Esophagus squamous epithelium (tissue), 4 donors: ENCODE results near the gene DEDD.

Experiments used
- POLR2A ChIP-seq, 4 donors: fragments of 450-650 bp; IDR thresholded peaks; one replicate each; pipeline ENCODE4 v1.6.1; 2017; ENCODE audit warnings: antibody characterized with exemption in 4 of 4, mild to moderate bottlenecking in 4 of 4, moderate library complexity in 3 of 4
- TF ChIP-seq, protein P1 (sequence below), 6 experiments: fragments of 450-650 bp in 4 of 6; fragments of 200-600 bp in 2 of 6; sonication (generic) in 2 of 6; IDR thresholded peaks; one replicate each; pipeline ENCODE4 v1.5.1; 2016 to 2019; ENCODE audit warnings: antibody characterized with exemption in 6 of 6, mild to moderate bottlenecking in 4 of 6, moderate library complexity in 4 of 6

DNA sequence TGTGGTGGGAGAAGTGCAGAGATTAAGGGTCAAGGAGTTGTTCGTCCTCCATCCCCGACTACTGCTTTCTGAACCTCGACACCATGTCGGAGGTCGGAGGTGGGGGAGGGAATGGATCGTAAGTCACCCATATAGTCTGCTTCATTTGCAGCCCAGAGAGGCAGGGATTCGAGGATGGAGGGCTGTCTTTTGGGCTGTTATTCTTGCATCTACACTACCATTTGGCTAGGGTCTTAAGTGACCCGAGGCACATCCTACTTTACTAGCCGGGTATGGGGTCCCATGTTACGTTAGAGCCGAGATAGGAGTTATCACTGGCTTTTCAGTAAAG is 27.4 kb upstream of the DEDD start:
- TF ChIP-seq, protein P1, sequence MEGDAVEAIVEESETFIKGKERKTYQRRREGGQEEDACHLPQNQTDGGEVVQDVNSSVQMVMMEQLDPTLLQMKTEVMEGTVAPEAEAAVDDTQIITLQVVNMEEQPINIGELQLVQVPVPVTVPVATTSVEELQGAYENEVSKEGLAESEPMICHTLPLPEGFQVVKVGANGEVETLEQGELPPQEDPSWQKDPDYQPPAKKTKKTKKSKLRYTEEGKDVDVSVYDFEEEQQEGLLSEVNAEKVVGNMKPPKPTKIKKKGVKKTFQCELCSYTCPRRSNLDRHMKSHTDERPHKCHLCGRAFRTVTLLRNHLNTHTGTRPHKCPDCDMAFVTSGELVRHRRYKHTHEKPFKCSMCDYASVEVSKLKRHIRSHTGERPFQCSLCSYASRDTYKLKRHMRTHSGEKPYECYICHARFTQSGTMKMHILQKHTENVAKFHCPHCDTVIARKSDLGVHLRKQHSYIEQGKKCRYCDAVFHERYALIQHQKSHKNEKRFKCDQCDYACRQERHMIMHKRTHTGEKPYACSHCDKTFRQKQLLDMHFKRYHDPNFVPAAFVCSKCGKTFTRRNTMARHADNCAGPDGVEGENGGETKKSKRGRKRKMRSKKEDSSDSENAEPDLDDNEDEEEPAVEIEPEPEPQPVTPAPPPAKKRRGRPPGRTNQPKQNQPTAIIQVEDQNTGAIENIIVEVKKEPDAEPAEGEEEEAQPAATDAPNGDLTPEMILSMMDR (IDR thresholded peaks at IDR 0.05) = no peak
- no peak for TF ChIP-seq POLR2A (IDR thresholded peaks at IDR 0.05)
